Activated CD8-positive, alpha-beta memory T cell treated with anti-CD3 and anti-CD28 coated beads, Interleukin-2, amount 10 ng/mL, durations not matched to agents 7 days and 5 days (primary cell): ENCODE data around the gene DDX31. TPM values are rescaled to one million over a fixed set of nuclear protein-coding genes. Genes with fewer than 3 reads are reported as not detected.

Experiments used
- ATAC-seq: fragments of 150-1000 bp; cut with Tn5 transposase; one replicate; pipeline ENCODE4 v1.10.0; 2021; ENCODE audit warnings: moderate library complexity
- CTCF ChIA-PET: fragments of 350-600 bp; sonication (Branson Sonifier 250); formaldehyde crosslinking; loops from one replicate; lab custom pipeline; 2021; ENCODE audit warnings: antibody characterized with exemption; lab: Charles Lee
- DNase-seq: peaks from one replicate; pipeline ENCODE4 v3.0.0-alpha.2; 2020
- H3K27ac Mint-ChIP-seq: one replicate; pipeline ENCODE4 v1.8.0; 2021; ENCODE audit warnings: mild to moderate bottlenecking, mixed read lengths
- H3K27me3 Mint-ChIP-seq: one replicate; pipeline ENCODE4 v1.8.0; 2021; ENCODE audit warnings: mixed read lengths
- H3K36me3 Mint-ChIP-seq: one replicate; pipeline ENCODE4 v1.8.0; 2021; ENCODE audit warnings: mild to moderate bottlenecking, mixed read lengths
- H3K4me1 Mint-ChIP-seq: one replicate; pipeline ENCODE4 v1.8.0; 2021; ENCODE audit warnings: mixed read lengths
- H3K4me3 Mint-ChIP-seq: one replicate; pipeline ENCODE4 v1.8.0; 2021; ENCODE audit warnings: mild to moderate bottlenecking, moderate library complexity, mixed read lengths
- H3K9me3 Mint-ChIP-seq: one replicate; pipeline ENCODE4 v1.8.0; 2022; ENCODE audit warnings: low read depth, mixed read lengths
- total RNA-seq, 2 experiments: library from RNA; stranded (reverse); gene quantifications; one replicate each; pipeline ENCODE4 v1.2.3, GENCODE V29; 2021

The DDX31 gene
- total RNA-seq, 2 experiments from 2014 or later, result 14.6 to 19.6 TPM

DNA sequence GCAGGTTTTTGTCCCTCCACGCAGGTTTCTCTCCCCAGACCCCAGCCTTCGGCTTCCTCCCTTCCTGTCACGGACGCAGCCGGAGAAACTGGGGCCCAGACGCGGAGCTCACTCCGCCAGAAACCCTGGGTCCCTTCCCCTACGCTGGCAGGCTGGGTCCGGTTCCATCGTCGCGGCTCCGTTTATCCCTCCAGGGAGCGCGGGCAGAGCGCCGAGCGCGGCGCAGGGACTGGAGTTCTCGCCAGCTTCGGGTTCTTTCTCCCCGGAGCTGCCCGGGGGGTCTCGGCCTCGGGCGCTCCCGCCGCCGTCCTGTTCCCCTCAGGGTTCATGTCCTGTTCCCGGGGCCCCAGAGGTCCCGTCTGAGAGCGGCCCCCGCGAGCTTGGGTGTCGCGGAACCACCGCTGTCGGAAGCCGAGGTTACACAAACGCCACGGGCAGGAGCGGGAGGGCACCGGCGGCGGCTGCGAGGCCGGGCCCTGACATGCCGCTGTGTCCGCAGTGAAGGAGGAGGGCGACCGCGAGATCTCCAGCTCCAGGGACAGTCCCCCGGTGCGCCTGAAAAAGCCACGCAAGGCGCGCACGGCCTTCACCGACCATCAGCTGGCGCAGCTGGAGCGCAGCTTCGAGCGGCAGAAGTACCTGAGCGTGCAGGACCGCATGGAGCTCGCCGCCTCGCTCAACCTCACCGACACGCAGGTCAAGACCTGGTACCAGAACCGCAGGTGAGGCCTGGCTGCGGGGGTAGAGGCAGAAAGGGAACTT, 82.8 kb downstream of the DDX31 start:
- Mint-ChIP-seq H3K27me3 (peaks cover 86% of the 10 kb centered on the region), H3K36me3 (no peaks in the 10 kb centered on the region), H3K4me1 (peaks cover 2% of the 10 kb centered on the region), H3K9me3 (no peaks in the 10 kb centered on the region), H3K4me3 (no peak overlapping the region), H3K27ac (no peak overlapping the region)
- ATAC-seq (no peak), DNase-seq (no peak)
- CTCF ChIA-PET, result interaction anchor here (1.1 kb wide), 2 partner anchors 8 to 174 kb away, joined by 3 to 4 read pairs; no protein-coding TSS in a partner anchor

DNA sequence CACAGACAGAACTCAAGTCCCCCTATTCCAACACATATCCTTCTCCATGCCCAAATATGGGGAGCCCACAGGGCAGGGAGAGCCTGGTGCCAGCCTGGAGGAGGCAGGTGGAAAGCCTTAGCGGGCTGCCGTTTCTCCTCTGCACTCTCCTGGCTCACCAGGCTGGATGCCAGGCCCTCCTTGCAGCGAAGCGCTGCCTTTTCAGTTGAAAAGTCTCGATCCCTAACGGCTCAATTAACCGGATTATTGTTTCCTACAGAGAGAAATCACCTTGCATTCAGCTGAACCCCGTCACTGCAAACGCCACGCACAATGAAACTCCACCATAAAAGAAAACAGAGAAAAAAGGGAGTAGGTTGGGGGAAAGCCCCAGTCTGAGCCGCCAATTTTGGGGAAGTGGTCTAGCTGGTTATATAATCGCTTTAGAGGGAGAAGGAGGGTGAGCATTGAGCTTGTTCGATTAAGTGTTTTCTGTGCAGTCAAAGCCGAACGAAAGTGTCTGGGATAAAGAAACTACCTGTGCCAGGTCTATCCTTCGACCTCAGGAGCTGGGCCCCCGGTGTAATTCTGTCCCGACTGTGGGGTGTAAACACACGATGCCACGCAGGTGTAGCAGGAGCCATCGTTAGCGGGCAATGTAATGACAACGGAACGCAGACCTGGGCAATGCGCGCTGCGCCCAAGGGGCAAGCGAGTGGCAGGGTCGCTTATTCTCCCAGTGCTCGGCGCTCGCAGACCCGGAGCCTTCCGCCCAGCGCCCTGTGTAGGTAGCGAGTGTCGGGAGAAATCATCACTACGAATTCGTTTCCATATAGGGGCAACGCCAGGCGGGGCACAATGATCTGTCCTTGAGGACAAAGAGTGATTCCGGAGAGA, 83.6 kb downstream of the DDX31 start:
- no peak overlapping the region for H3K4me3 Mint-ChIP-seq
- H3K36me3 Mint-ChIP-seq, result no peaks in the 10 kb centered on the region
- CTCF ChIA-PET, result interaction anchor here (1.1 kb wide), 1 partner anchor 174 kb away, joined by 3 read pairs; no protein-coding TSS in a partner anchor
- H3K27me3 Mint-ChIP-seq, result peaks cover 86% of the 10 kb centered on the region
- peak overlapping the region; percentile 45 for H3K27ac Mint-ChIP-seq
- DNase-seq (no peak), ATAC-seq (no peak)
- no peaks in the 10 kb centered on the region for H3K9me3 Mint-ChIP-seq
- peaks cover 9% of the 10 kb centered on the region for H3K4me1 Mint-ChIP-seq

DNA sequence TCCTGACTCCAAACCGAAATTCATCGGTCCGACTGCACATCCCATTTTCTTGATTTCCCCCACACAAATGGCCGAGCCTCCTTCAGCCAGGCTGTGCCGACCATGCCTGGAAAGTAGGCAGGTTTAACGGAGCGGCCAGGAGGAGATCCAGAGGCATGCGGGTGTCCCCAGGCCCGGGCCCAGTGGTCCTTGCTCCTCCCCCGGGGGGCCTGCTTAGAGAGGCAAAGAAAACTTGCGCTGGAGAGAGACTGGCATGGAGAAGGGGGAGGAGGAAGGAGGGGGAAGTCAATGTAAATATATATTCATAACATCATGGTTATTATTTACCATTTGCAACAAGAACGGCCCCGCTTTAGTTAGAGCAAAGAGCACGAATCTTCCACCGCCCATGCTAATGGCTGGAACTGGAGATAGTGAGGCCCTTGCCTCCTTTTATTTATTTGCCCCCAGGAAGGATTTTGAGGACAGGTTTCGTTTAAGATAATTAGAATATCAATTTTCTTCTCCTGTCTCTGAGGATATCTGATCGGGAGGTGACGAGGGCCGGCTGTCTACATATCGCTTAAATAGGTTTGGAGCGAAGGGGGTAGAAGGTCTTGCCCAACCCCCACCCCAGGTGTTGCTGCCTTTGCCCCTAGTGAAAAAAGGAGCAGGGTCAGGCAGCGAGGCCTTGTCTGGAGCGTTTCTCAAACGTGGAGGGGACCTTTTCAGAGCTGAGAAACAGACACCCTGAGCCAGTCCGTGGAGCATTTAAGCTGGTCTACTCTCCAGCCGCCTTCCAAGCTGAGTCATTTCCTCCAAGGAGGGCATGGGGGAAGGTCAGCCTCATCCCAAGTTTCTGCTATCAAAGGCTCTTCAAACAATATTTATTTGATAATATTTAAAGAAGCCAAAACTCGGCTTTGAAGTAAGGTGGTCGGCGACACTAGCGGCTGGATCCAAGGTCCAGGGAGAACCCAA, 84.9 kb downstream of the DDX31 start:
- ATAC-seq (no peak), DNase-seq (no peak)
- no peaks in the 10 kb centered on the region for H3K36me3 Mint-ChIP-seq
- H3K27me3 Mint-ChIP-seq, result peaks cover 87% of the 10 kb centered on the region
- H3K4me1 Mint-ChIP-seq, result peaks cover 11% of the 10 kb centered on the region
- CTCF ChIA-PET, result no interaction called here
- H3K9me3 Mint-ChIP-seq, result no peaks in the 10 kb centered on the region
- peak overlapping the region; percentile 8 for H3K27ac Mint-ChIP-seq
- H3K4me3 Mint-ChIP-seq, result no peak overlapping the region

DNA sequence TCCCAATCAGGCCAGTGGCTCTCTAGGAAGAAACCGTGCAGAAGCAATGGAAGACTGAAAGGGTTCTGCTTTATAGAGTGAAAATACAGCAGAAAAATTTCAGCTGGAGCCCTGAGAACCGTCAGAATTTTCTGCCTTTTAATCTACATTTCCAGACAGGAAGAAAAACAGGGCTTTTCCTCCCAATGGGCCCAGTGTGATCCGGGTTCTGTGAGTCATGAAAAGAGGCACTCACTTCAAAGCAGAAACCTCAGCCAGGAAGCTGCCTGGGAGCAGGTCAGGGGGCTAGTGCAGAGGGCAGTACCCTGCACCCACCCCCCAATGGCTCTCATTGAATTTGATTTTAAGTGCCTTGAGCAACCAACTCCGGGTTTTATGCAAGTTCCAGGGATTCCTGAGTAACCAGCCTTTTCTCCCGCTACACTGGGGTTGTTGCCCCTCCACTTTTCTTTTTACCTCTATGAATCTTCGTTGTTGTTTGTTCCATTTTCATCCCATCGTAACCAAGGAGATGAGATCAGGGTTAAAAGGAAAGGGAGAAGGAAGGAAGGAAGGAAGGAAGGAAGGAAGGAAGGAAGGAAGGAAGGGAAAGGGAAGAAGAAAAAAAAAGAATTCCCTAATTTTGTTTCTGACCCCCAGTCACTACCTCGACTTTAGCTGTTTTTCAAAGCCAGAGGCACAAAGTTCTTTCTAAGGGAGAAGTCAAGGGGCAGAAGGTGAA, 86.0 kb downstream of the DDX31 start:
- no peaks in the 10 kb centered on the region for H3K9me3 Mint-ChIP-seq
- peaks cover 11% of the 10 kb centered on the region for H3K4me1 Mint-ChIP-seq
- ATAC-seq (no peak), DNase-seq (no peak)
- CTCF ChIA-PET, result interaction anchor here (1.0 kb wide), 1 partner anchor 9 kb away, joined by 3 read pairs; no protein-coding TSS in a partner anchor
- H3K4me3 Mint-ChIP-seq, result no peak overlapping the region
- H3K27me3 Mint-ChIP-seq, result peaks cover 89% of the 10 kb centered on the region
- H3K27ac Mint-ChIP-seq, result no peak overlapping the region
- no peaks in the 10 kb centered on the region for H3K36me3 Mint-ChIP-seq

DNA sequence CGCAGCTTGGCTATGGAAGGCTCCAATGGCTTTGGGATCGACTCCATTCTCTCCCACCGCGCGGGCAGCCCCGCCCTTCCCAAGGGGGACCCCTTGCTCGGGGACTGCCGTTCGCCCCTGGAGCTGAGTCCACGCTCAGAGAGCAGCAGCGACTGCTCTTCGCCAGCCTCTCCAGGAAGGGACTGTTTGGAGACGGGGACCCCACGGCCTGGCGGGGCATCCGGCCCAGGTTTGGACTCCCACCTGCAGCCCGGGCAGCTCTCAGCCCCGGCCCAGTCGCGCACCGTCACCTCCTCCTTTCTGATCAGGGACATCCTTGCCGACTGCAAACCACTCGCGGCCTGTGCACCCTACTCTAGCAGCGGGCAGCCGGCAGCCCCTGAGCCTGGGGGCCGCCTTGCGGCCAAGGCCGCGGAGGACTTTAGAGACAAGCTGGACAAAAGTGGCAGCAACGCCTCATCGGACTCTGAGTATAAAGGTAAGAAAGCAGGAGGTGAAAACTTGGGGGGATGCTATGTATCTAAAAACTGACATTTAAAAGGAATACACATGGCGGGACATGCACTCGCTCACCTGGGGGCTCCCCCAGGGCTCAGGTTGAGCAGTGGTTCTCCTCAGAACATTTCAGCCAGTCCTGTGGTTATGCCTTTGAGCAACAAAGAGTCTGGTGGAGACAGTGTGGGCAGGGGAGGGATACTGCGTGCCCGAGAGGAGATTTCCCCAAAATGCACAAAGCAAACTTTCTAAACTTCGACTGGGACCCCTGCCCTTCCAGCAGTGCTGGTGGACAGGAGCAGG, 86.8 kb downstream of the DDX31 start:
- H3K4me1 Mint-ChIP-seq, result peaks cover 11% of the 10 kb centered on the region
- H3K4me3 Mint-ChIP-seq, result no peak overlapping the region
- H3K27me3 Mint-ChIP-seq, result peaks cover 89% of the 10 kb centered on the region
- H3K27ac Mint-ChIP-seq, result no peak overlapping the region
- no peaks in the 10 kb centered on the region for H3K36me3 Mint-ChIP-seq
- CTCF ChIA-PET, result interaction anchor here (1.0 kb wide), 1 partner anchor 8 kb away, joined by 3 read pairs; no protein-coding TSS in a partner anchor
- DNase-seq (no peak), ATAC-seq (no peak)
- no peaks in the 10 kb centered on the region for H3K9me3 Mint-ChIP-seq

DNA sequence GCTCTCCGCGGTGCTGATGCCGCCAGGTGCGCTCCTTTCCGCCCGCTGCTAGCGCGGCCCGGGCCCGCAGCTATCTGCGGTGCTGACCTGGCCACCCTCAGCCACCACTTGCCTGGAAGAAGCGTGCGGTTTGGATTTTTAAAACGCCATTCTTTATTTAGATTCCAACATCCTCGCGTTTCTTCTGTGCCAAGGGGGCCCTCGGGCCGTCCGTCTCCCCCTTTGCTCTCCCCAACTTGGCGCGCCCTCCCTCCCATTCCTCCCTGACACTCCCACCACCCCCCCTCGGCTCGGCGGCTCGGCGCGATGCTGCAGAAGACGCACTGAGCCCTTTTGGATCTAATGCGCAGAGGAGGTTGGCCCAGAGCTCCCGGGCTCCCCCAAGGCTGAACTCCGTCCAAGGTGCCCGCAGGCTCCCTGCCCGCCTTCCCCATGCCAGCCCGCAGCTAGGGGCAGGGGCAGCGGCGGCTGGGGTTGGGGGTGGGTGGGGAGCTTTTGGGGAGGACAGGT, 87.5 kb downstream of the DDX31 start, which contains the start of gene BARHL1:
Gene BARHL1 (plus strand): TSS at position 331 of the 510 bp plus-strand sequence. CDS start 192 bp downstream, outside the sequence.
- H3K4me1 Mint-ChIP-seq, result peaks cover 11% of the 10 kb centered on the region
- CTCF ChIA-PET, result no interaction called here
- H3K27me3 Mint-ChIP-seq, result peaks cover 88% of the 10 kb centered on the region
- no peak for DNase-seq
- H3K9me3 Mint-ChIP-seq, result no peaks in the 10 kb centered on the region
- ATAC-seq, result no peak
- peak within 1 kb of the TSS; percentile 65 for H3K4me3 Mint-ChIP-seq
- H3K27ac Mint-ChIP-seq, result peak within 1 kb of the TSS; percentile 71
- H3K36me3 Mint-ChIP-seq, result no peaks in the 10 kb centered on the region

DNA sequence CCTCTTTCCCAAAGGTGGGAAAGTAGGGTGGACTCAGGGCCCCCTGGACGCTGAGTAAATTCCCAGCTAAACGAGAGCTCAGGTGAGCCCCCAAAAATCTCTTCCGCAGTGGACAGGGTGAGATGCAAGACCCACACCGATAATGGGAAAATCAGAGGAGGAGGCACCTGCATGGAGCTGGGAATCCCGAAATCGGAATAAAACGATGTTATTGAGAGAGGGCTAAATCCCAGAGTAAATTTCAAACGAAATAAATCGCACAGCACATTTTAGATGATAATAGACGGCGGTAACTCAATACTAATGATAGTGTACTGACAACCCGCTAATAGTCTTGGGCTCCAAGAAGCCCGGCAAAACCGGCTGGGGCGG, 90.4 kb downstream of the DDX31 start:
- Mint-ChIP-seq H3K27me3 (peaks cover 84% of the 10 kb centered on the region), H3K9me3 (no peaks in the 10 kb centered on the region), H3K36me3 (no peaks in the 10 kb centered on the region), H3K4me1 (peaks cover 8% of the 10 kb centered on the region), H3K27ac (no peak overlapping the region), H3K4me3 (no peak overlapping the region)
- DNase-seq (no peak), ATAC-seq (no peak)
- CTCF ChIA-PET, result interaction anchor here (0.9 to 1.5 kb wide), 4 partner anchors 8 to 169 kb away, joined by 3 to 5 read pairs (median 4); no protein-coding TSS in a partner anchor

DNA sequence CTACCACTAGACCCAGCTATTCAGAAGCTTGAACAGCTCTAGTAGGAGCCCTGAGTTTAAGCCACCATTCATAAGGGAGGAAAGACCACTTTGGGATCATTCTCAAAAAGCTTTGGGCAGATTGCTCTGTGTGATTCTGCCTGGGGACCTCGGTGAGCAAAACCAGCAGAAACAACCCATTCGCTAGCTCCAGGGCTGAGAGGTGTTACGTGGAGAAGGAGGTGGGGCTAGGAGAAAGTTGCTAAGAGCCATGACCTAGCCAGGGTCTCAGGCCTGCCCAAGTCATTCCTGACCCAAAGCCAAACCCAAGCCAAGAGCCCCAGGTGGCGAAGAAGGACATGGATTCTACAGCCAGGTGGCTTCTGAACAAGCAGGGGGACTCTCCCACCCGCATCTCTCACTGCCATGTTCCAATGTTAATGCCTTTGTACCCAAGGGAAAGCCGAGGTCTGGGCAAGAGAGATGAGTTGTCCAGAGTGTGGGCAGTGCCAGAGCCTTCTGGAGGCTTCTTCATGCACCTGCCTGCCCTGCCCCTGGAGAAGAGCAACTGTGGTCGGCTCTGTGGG, 91.3 kb downstream of the DDX31 start:
- ATAC-seq, result no peak
- peak overlapping the region; percentile 48 for H3K27ac Mint-ChIP-seq
- no peaks in the 10 kb centered on the region for H3K9me3 Mint-ChIP-seq
- CTCF ChIA-PET, result interaction anchor here (1.1 to 7.3 kb wide), 4 partner anchors 9 to 168 kb away, joined by 4 to 59 read pairs (median 4); no protein-coding TSS in a partner anchor
- no peaks in the 10 kb centered on the region for H3K36me3 Mint-ChIP-seq
- no peak for DNase-seq
- H3K4me3 Mint-ChIP-seq, result no peak overlapping the region
- peaks cover 8% of the 10 kb centered on the region for H3K4me1 Mint-ChIP-seq
- H3K27me3 Mint-ChIP-seq, result peaks cover 79% of the 10 kb centered on the region

DNA sequence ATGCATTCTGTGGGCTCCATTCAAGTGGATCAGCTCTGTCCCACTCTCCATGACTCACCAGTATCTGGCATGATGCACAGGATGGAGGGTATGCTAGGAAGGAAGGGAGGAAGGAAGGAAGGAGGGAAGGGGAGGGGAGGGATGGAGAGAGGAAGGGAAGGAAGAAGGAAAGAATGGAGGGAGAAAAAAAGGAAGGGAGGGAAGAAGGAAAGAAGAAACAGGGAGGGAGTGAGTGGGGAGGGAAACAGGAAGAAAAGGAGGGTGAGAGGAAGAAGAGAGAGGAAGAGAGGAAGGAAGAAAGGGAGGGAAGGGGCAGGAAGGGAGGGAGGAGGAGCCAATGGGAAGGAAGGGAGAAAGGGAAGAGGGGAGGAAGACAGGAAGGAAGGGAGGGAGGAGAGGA, 92.7 kb downstream of the DDX31 start:
- CTCF ChIA-PET, result interaction anchor here (1.0 to 7.3 kb wide), 2 partner anchors 70 to 164 kb away, joined by 3 to 59 read pairs; no protein-coding TSS in a partner anchor
- ATAC-seq (no peak), DNase-seq (no peak)
- Mint-ChIP-seq H3K4me3 (no peak overlapping the region), H3K27me3 (peaks cover 73% of the 10 kb centered on the region), H3K36me3 (no peaks in the 10 kb centered on the region), H3K9me3 (no peaks in the 10 kb centered on the region), H3K4me1 (peaks cover 8% of the 10 kb centered on the region), H3K27ac (no peak overlapping the region)

DNA sequence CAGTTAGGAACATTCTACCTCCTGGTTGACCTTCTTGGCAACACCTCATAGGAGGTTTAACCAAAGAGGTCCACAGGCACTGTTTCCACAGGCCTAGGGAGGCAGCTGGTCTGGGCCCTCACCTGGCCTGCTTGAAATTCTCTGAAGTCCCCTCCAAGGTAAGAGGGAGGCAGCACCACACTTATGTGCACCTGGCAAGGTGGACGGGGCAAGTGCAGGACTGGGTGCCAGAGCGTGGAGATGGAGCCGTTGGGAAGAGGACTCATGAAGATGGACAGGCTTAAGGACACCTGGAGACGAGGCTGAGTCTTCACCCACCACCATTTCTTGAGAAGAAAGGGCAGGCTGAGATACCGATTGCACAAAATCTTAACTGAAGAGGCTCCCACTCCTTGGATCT, 94.0 kb downstream of the DDX31 start:
- Mint-ChIP-seq H3K27me3 (peaks cover 60% of the 10 kb centered on the region), H3K4me1 (no peaks in the 10 kb centered on the region), H3K36me3 (no peaks in the 10 kb centered on the region), H3K27ac (no peak overlapping the region), H3K9me3 (no peaks in the 10 kb centered on the region), H3K4me3 (no peak overlapping the region)
- ATAC-seq (no peak), DNase-seq (no peak)
- CTCF ChIA-PET, result interaction anchor here (0.6 to 7.3 kb wide), 8 partner anchors 12 to 168 kb away, joined by 3 to 59 read pairs (median 4); partner anchors contain the start of gene CFAP77
